GM23338 (cell line): ENCODE measurements around the gene CPD. TPM values are rescaled to one million over a fixed set of nuclear protein-coding genes. Genes with fewer than 3 reads are reported as not detected.

Source experiments
- ATAC-seq: fragments of 200-7000 bp; cut with Tn5 transposase; 3 replicates; pipeline ENCODE4 v1.9.1; 2020
- DNase-seq: peaks from one replicate; pipeline ENCODE4 v3.0.0-alpha.2; 2015; ENCODE audit warnings: low spot score
- H2AFZ ChIP-seq: fragments of 200-600 bp; sonication (generic); 2 replicates; pipeline ENCODE4 v1.8.0; 2016; ENCODE audit warnings: antibody characterized with exemption, mild to moderate bottlenecking, moderate library complexity
- H3F3A ChIP-seq: fragments of 200-600 bp; sonication (generic); replicated peaks from 2 replicates; pipeline ENCODE4 v1.8.0; 2017; ENCODE audit warnings: antibody characterized with exemption, mixed run types, low read depth
- H3K27ac ChIP-seq: fragments of 200-600 bp; sonication (generic); 2 replicates; pipeline ENCODE4 v1.6.1; 2016; ENCODE audit warnings: low read depth
- H3K27me3 ChIP-seq: fragments of 200-600 bp; sonication (generic); 2 replicates; pipeline ENCODE4 v1.8.0; 2016; ENCODE audit warnings: mild to moderate bottlenecking, mixed run types, moderate library complexity; ENCODE audit not compliant: insufficient read depth
- H3K36me3 ChIP-seq: fragments of 200-600 bp; sonication (generic); 2 replicates; pipeline ENCODE4 v1.8.0; 2016; ENCODE audit warnings: mild to moderate bottlenecking; ENCODE audit not compliant: insufficient read depth
- H3K4me1 ChIP-seq: fragments of 200-600 bp; sonication (generic); 2 replicates; pipeline ENCODE4 v1.8.0; 2016; ENCODE audit warnings: mild to moderate bottlenecking, moderate library complexity; ENCODE audit not compliant: insufficient read depth
- H3K4me2 ChIP-seq: fragments of 200-600 bp; sonication (generic); 2 replicates; pipeline ENCODE4 v1.7.1; 2017; ENCODE audit warnings: mixed run types
- H3K4me3 ChIP-seq: fragments of 200-600 bp; sonication (generic); 2 replicates; pipeline ENCODE4 v1.6.1; 2016; ENCODE audit warnings: mixed run types
- H3K79me2 ChIP-seq: fragments of 200-600 bp; sonication (generic); replicated peaks from 2 replicates; pipeline ENCODE4 v1.8.0; 2017; ENCODE audit warnings: mild to moderate bottlenecking; ENCODE audit not compliant: insufficient read depth
- H3K9me2 ChIP-seq: fragments of 200-600 bp; sonication (generic); 2 replicates; pipeline ENCODE4 v1.8.0; 2017; ENCODE audit not compliant: insufficient read depth
- H4K20me1 ChIP-seq: fragments of 200-600 bp; sonication (generic); replicated peaks from 2 replicates; pipeline ENCODE4 v1.8.0; 2017; ENCODE audit warnings: mild to moderate bottlenecking; ENCODE audit not compliant: insufficient read depth
- H3K27ac Mint-ChIP-seq: 2 replicates; pipeline ENCODE4 v1.8.0; 2020; ENCODE audit warnings: inconsistent platforms, mild to moderate bottlenecking, moderate library complexity, mixed read lengths
- H3K27me3 Mint-ChIP-seq: 3 replicates; pipeline ENCODE4 v1.8.0; 2022; ENCODE audit warnings: low read depth, mild to moderate bottlenecking, moderate library complexity, mixed read lengths, inconsistent platforms; ENCODE audit not compliant: insufficient read depth, poor library complexity
- H3K36me3 Mint-ChIP-seq: 3 replicates; pipeline ENCODE4 v1.8.0; 2021; ENCODE audit warnings: low read depth, mild to moderate bottlenecking, inconsistent platforms, moderate library complexity, mixed read lengths
- H3K4me1 Mint-ChIP-seq: 3 replicates; pipeline ENCODE4 v1.8.0; 2020; ENCODE audit warnings: mild to moderate bottlenecking, inconsistent platforms, mixed read lengths
- H3K4me3 Mint-ChIP-seq: 3 replicates; pipeline ENCODE4 v1.8.0; 2021; ENCODE audit warnings: moderate library complexity, mild to moderate bottlenecking, inconsistent platforms, mixed read lengths
- H3K9me3 Mint-ChIP-seq: 3 replicates; pipeline ENCODE4 v1.8.0; 2020; ENCODE audit warnings: moderate library complexity, mild to moderate bottlenecking, inconsistent platforms, mixed read lengths
- CREB1 ChIP-seq: fragments of 250-450 bp; sonication (Bioruptor Pico); IDR thresholded peaks from 2 replicates; pipeline ENCODE4 v1.5.0; 2020; ENCODE audit warnings: low read depth, mild to moderate bottlenecking, moderate library complexity
- CTCF ChIP-seq, 2 experiments: fragments of 200-600 bp in 1 of 2; sonication (generic) in 1 of 2; conservative IDR thresholded peaks; 2 replicates each; pipeline versions ENCODE4 v1.5.1 to v1.6.1; 2016 to 2017; ENCODE audit warnings: antibody characterized with exemption in 2 of 2, low read depth in 2 of 2, mild to moderate bottlenecking in 2 of 2, moderate library complexity in 1 of 2
- ETS1 ChIP-seq: IDR thresholded peaks from 2 replicates; pipeline ENCODE4 v1.6.1; 2016; ENCODE audit warnings: antibody characterized with exemption
- EZH2 ChIP-seq: fragments of 200-600 bp; sonication (generic); IDR thresholded peaks from one replicate; pipeline ENCODE4 v1.8.0; 2017; ENCODE audit warnings: antibody characterized with exemption, mild to moderate bottlenecking, low read depth; ENCODE audit not compliant: unreplicated experiment
- EZH2phosphoT487 ChIP-seq: fragments of 200-600 bp; sonication (generic); IDR thresholded peaks from one replicate; pipeline ENCODE4 v1.8.1; 2018; ENCODE audit warnings: antibody characterized with exemption; ENCODE audit not compliant: unreplicated experiment
- JUNB ChIP-seq: IDR thresholded peaks from one replicate; pipeline ENCODE4 v1.6.1; 2016; ENCODE audit warnings: antibody characterized with exemption; ENCODE audit not compliant: unreplicated experiment
- NANOG ChIP-seq: IDR thresholded peaks from 2 replicates; pipeline ENCODE4 v1.6.1; 2016; ENCODE audit warnings: antibody characterized with exemption, borderline replicate concordance
- POLR2AphosphoS5 ChIP-seq: IDR thresholded peaks from 2 replicates; pipeline ENCODE4 v1.6.1; 2016; ENCODE audit warnings: antibody characterized with exemption, low read depth
- STAT1 ChIP-seq: IDR thresholded peaks from one replicate; pipeline ENCODE4 v1.6.1; 2016; ENCODE audit warnings: antibody characterized with exemption; ENCODE audit not compliant: unreplicated experiment
- ZNF114 ChIP-seq: fragments of 250-450 bp; sonication (Bioruptor Pico); IDR thresholded peaks from 2 replicates; pipeline ENCODE4 v1.5.0; 2020; ENCODE audit warnings: mild to moderate bottlenecking, moderate library complexity
- ZNF331 ChIP-seq: fragments of 250-450 bp; sonication (Bioruptor Pico); IDR thresholded peaks from 2 replicates; pipeline ENCODE4 v1.5.0; 2020; ENCODE audit warnings: low read depth, mild to moderate bottlenecking, moderate library complexity
- polyA plus RNA-seq: library from polyadenylated mRNA; unstranded; fragments of >200 nt; fragmentation: Nextera tagmentation; extraction: Ambion mirVana; gene quantifications from 2 replicates; pipeline ENCODE4 v1.2.1, GENCODE V29; 2016
- total RNA-seq: library from RNA; depleted of rRNA; stranded (reverse); fragments of >200 nt; shearing (Covaris generic); gene quantifications from 2 replicates; pipeline ENCODE4 v1.2.3, GENCODE V29; 2014
- TF ChIP-seq, protein P1 (sequence below): fragments of 250-450 bp; sonication (Bioruptor Pico); IDR thresholded peaks from 2 replicates; pipeline ENCODE4 v1.5.0; 2020; ENCODE audit warnings: mild to moderate bottlenecking, moderate library complexity
- TF ChIP-seq, protein P2 (sequence below): IDR thresholded peaks from one replicate; pipeline ENCODE4 v1.6.1; 2018; ENCODE audit warnings: antibody characterized with exemption; ENCODE audit not compliant: unreplicated experiment

Gene CPD
- total and polyA plus RNA-seq, 2 experiments from 2014 or later, result 6.2 to 57.8 TPM

- no peak overlapping the region for H3K4me3 Mint-ChIP-seq
- H3K4me2 ChIP-seq, result peak overlapping the region; percentile 33
- no peaks in the 10 kb centered on the region for H3K4me1 ChIP-seq
These were observed 37.8 kb upstream of the CPD start for GRCh38 chr17:30340801-30341356.

More at GRCh38 chr17:30340801-30341356, 37.8 kb upstream of the CPD start:
- H3K27me3 ChIP-seq, result no peaks in the 10 kb centered on the region
- peak; percentile 18; the same call in 2 of the 3 replicates for ATAC-seq
- no peaks in the 10 kb centered on the region for H3K79me2 ChIP-seq
- 0 out of 2 replicates have a peak overlapping the region, but pooled peaks have one; percentile 79 for H3K27ac ChIP-seq
- peaks cover 13% of the 10 kb centered on the region for H3K4me1 Mint-ChIP-seq
- H4K20me1 ChIP-seq, result 0 out of 2 replicates have a peak, but pooled peaks cover 3% of the 10 kb centered on the region
- H3F3A ChIP-seq, result no peaks in the 10 kb centered on the region
- no peaks in the 10 kb centered on the region; the same call in 1 of the 2 replicates for H3K9me2 ChIP-seq
- H3K4me3 ChIP-seq, result no peak overlapping the region
- H3K36me3 ChIP-seq, result no peaks in the 10 kb centered on the region
- DNase-seq, result no peak
- H3K27ac Mint-ChIP-seq, result peak overlapping the region; percentile 26; the same call in 1 of the 2 replicates
- TF ChIP-seq CREB1 (CRISPR knock-in tag), result no peak
- TF ChIP-seq ZNF114 (CRISPR knock-in tag), result no peak
- TF ChIP-seq POLR2AphosphoS5, result no peak
- TF ChIP-seq, protein P1, sequence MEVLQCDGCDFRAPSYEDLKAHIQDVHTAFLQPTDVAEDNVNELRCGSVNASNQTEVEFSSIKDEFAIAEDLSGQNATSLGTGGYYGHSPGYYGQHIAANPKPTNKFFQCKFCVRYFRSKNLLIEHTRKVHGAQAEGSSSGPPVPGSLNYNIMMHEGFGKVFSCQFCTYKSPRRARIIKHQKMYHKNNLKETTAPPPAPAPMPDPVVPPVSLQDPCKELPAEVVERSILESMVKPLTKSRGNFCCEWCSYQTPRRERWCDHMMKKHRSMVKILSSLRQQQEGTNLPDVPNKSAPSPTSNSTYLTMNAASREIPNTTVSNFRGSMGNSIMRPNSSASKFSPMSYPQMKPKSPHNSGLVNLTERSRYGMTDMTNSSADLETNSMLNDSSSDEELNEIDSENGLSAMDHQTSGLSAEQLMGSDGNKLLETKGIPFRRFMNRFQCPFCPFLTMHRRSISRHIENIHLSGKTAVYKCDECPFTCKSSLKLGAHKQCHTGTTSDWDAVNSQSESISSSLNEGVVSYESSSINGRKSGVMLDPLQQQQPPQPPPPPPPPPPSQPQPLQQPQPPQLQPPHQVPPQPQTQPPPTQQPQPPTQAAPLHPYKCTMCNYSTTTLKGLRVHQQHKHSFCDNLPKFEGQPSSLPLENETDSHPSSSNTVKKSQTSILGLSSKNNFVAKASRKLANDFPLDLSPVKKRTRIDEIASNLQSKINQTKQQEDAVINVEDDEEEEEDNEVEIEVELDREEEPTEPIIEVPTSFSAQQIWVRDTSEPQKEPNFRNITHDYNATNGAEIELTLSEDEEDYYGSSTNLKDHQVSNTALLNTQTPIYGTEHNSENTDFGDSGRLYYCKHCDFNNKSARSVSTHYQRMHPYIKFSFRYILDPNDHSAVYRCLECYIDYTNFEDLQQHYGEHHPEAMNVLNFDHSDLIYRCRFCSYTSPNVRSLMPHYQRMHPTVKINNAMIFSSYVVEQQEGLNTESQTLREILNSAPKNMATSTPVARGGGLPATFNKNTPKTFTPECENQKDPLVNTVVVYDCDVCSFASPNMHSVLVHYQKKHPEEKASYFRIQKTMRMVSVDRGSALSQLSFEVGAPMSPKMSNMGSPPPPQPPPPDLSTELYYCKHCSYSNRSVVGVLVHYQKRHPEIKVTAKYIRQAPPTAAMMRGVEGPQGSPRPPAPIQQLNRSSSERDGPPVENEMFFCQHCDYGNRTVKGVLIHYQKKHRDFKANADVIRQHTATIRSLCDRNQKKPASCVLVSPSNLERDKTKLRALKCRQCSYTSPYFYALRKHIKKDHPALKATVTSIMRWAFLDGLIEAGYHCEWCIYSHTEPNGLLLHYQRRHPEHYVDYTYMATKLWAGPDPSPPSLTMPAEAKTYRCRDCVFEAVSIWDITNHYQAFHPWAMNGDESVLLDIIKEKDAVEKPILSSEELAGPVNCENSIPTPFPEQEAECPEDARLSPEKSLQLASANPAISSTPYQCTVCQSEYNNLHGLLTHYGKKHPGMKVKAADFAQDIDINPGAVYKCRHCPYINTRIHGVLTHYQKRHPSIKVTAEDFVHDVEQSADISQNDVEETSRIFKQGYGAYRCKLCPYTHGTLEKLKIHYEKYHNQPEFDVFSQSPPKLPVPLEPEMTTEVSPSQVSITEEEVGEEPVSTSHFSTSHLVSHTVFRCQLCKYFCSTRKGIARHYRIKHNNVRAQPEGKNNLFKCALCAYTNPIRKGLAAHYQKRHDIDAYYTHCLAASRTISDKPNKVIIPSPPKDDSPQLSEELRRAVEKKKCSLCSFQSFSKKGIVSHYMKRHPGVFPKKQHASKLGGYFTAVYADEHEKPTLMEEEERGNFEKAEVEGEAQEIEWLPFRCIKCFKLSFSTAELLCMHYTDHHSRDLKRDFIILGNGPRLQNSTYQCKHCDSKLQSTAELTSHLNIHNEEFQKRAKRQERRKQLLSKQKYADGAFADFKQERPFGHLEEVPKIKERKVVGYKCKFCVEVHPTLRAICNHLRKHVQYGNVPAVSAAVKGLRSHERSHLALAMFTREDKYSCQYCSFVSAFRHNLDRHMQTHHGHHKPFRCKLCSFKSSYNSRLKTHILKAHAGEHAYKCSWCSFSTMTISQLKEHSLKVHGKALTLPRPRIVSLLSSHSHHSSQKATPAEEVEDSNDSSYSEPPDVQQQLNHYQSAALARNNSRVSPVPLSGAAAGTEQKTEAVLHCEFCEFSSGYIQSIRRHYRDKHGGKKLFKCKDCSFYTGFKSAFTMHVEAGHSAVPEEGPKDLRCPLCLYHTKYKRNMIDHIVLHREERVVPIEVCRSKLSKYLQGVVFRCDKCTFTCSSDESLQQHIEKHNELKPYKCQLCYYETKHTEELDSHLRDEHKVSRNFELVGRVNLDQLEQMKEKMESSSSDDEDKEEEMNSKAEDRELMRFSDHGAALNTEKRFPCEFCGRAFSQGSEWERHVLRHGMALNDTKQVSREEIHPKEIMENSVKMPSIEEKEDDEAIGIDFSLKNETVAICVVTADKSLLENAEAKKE, result no peak
- no peak for TF ChIP-seq NANOG
- TF ChIP-seq ZNF331, result no peak
- no peak for TF ChIP-seq ETS1
- no peak for TF ChIP-seq STAT1
- TF ChIP-seq JUNB, result no peak
- no peak for TF ChIP-seq EZH2phosphoT487
- TF ChIP-seq CTCF (conservative IDR thresholded peaks at IDR 0.05; ENCODE audit: low read depth in 2 of 2), result no peak
- TF ChIP-seq EZH2, result no peak
- TF ChIP-seq, protein P2, sequence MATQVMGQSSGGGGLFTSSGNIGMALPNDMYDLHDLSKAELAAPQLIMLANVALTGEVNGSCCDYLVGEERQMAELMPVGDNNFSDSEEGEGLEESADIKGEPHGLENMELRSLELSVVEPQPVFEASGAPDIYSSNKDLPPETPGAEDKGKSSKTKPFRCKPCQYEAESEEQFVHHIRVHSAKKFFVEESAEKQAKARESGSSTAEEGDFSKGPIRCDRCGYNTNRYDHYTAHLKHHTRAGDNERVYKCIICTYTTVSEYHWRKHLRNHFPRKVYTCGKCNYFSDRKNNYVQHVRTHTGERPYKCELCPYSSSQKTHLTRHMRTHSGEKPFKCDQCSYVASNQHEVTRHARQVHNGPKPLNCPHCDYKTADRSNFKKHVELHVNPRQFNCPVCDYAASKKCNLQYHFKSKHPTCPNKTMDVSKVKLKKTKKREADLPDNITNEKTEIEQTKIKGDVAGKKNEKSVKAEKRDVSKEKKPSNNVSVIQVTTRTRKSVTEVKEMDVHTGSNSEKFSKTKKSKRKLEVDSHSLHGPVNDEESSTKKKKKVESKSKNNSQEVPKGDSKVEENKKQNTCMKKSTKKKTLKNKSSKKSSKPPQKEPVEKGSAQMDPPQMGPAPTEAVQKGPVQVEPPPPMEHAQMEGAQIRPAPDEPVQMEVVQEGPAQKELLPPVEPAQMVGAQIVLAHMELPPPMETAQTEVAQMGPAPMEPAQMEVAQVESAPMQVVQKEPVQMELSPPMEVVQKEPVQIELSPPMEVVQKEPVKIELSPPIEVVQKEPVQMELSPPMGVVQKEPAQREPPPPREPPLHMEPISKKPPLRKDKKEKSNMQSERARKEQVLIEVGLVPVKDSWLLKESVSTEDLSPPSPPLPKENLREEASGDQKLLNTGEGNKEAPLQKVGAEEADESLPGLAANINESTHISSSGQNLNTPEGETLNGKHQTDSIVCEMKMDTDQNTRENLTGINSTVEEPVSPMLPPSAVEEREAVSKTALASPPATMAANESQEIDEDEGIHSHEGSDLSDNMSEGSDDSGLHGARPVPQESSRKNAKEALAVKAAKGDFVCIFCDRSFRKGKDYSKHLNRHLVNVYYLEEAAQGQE, result no peak
- H2AFZ ChIP-seq, result peak overlapping the region; percentile 7; the same call in 1 of the 2 replicates
- no peaks in the 10 kb centered on the region for H3K36me3 Mint-ChIP-seq
- H3K9me3 Mint-ChIP-seq, result no peaks in the 10 kb centered on the region; the same call in 2 of the 3 replicates
- peaks cover 8% of the 10 kb centered on the region for H3K27me3 Mint-ChIP-seq
